GM12878 (cell line): ENCODE data around the gene RAD51B. TPM values are rescaled to one million over a fixed set of nuclear protein-coding genes. Genes with fewer than 3 reads are reported as not detected.

Experiments
- ATAC-seq: fragments of 200-7000 bp; cut with Tn5 transposase; 3 replicates; pipeline ENCODE4 v1.9.1; 2020; ENCODE audit warnings: mild to moderate bottlenecking, moderate library complexity
- BruUV-seq: library from RNA; stranded (reverse); fragments of 400-500 nt; replicated peaks from 2 replicates; lab custom pipeline; 2021; lab: Mats Ljungman, UMichigan
- CTCF ChIA-PET: fragments of 300-600 bp; sonication (Branson Sonifier 250); formaldehyde crosslinking; extraction: SDS; loops from one replicate; lab custom pipeline; 2021; ENCODE audit warnings: inconsistent platforms; lab: Yijun Ruan, JAX
- POLR2A ChIA-PET: fragments of 350-600 bp; formaldehyde crosslinking; extraction: SDS; loops from one replicate; lab custom pipeline; 2021; ENCODE audit warnings: inconsistent platforms; lab: Charles Lee
- RAD21 ChIA-PET: fragments of 300-600 bp; sonication (Branson Sonifier 250); formaldehyde crosslinking; loops from one replicate; lab custom pipeline; 2023; ENCODE audit warnings: antibody characterized with exemption; ENCODE audit not compliant: unreplicated experiment; lab: Charles Lee
- SMC1A ChIA-PET: fragments of 300-600 bp; sonication (Branson Sonifier 250); formaldehyde crosslinking; loops from one replicate; lab custom pipeline; 2023; ENCODE audit not compliant: unreplicated experiment, uncharacterized antibody; lab: Charles Lee
- DNase-seq: peaks from one replicate; pipeline ENCODE4 v3.0.0-alpha.2; 2011; ENCODE audit warnings: low read depth, low spot score
- FAIRE-seq: peaks from 3 replicates; lab custom pipeline; 2011; peaks lifted over from hg19 to GRCh38; lab: Jason Lieb, UNC
- H2AFZ ChIP-seq: 2 replicates; pipeline ENCODE4 v1.6.0; 2011; ENCODE audit warnings: low read depth, low read length, control low read depth; ENCODE audit not compliant: control insufficient read depth
- H3K27ac ChIP-seq: 2 replicates; pipeline ENCODE4 v1.5.1; 2011; ENCODE audit warnings: control low read depth; ENCODE audit not compliant: control insufficient read depth, insufficient read depth
- H3K27me3 ChIP-seq, 2 experiments: replicated peaks in 1 of 2; 2 replicates each; pipeline versions ENCODE4 v1.6.0 to v1.6.1; 2011; ENCODE audit warnings: low read length in 1 of 2; ENCODE audit not compliant: control insufficient read depth in 2 of 2, insufficient read depth in 2 of 2
- H3K36me3 ChIP-seq, 2 experiments: 2 replicates each; pipeline ENCODE4 v1.5.1; 2011; ENCODE audit warnings: low read length in 1 of 2; ENCODE audit not compliant: control insufficient read depth in 2 of 2, insufficient read depth in 2 of 2
- H3K4me1 ChIP-seq: 2 replicates; pipeline ENCODE4 v1.6.1; 2011; ENCODE audit warnings: mild to moderate bottlenecking, low read length, moderate library complexity, mixed read lengths; ENCODE audit not compliant: control insufficient read depth, insufficient read depth
- H3K4me2 ChIP-seq: 2 replicates; pipeline ENCODE4 v1.6.0; 2011; ENCODE audit warnings: control low read depth; ENCODE audit not compliant: control insufficient read depth, insufficient read depth
- H3K4me3 ChIP-seq: fragments of 200-600 bp; sonication (generic); 2 replicates; pipeline ENCODE4 v1.5.1; 2016
- H3K79me2 ChIP-seq: 2 replicates; pipeline ENCODE4 v1.6.0; 2011; ENCODE audit warnings: low read length; ENCODE audit not compliant: control insufficient read depth, insufficient read depth
- H3K9ac ChIP-seq: 2 replicates; pipeline ENCODE4 v1.8.0; 2011; ENCODE audit warnings: low read length, control low read depth, mixed read lengths; ENCODE audit not compliant: control insufficient read depth, insufficient read depth
- H3K9me3 ChIP-seq: replicated peaks from 3 replicates; pipeline ENCODE4 v1.5.1; 2011; ENCODE audit warnings: mild to moderate bottlenecking, low read length; ENCODE audit not compliant: control insufficient read depth, insufficient read depth
- H4K20me1 ChIP-seq: 2 replicates; pipeline ENCODE4 v1.6.0; 2011; ENCODE audit not compliant: control insufficient read depth, insufficient read depth
- BACH1 ChIP-seq: fragments of 450-650 bp; IDR thresholded peaks from 2 replicates; pipeline ENCODE4 v1.6.1; 2017; ENCODE audit warnings: mild to moderate bottlenecking, borderline replicate concordance
- BHLHE40 ChIP-seq, 2 experiments: fragments of 450-650 bp in 1 of 2; IDR thresholded peaks; 2 replicates each; pipeline ENCODE4 v1.6.1; 2011 to 2017; ENCODE audit warnings: low read depth in 2 of 2, borderline replicate concordance in 1 of 2, improper control_type of control experiment in 1 of 2, low read length in 1 of 2, mild to moderate bottlenecking in 1 of 2
- DPF2 ChIP-seq: fragments of 450-650 bp; IDR thresholded peaks from 2 replicates; pipeline ENCODE4 v1.6.1; 2017; ENCODE audit warnings: mild to moderate bottlenecking
- EGR1 ChIP-seq, 2 experiments: IDR thresholded peaks; 1 replicate in 1 of 2; 2 replicates in 1 of 2; pipeline ENCODE4 v1.6.1; 2011 to 2012; ENCODE audit warnings: low read depth in 2 of 2, low read length in 2 of 2, borderline replicate concordance in 1 of 2, mild to moderate bottlenecking in 1 of 2, moderate library complexity in 1 of 2
- ETV6 ChIP-seq, 2 experiments: fragments of 450-650 bp in 1 of 2; IDR thresholded peaks in 1 of 2; conservative IDR thresholded peaks in 1 of 2; 2 replicates each; pipeline ENCODE4 v1.6.1; 2014; ENCODE audit warnings: antibody characterized with exemption in 1 of 2, borderline replicate concordance in 1 of 2, low read depth in 1 of 2, mild to moderate bottlenecking in 1 of 2, moderate library complexity in 1 of 2
- FOXM1 ChIP-seq: IDR thresholded peaks from 2 replicates; pipeline ENCODE4 v1.6.1; 2012; ENCODE audit warnings: low read depth, mild to moderate bottlenecking, inconsistent platforms, low read length, moderate library complexity
- IKZF2 ChIP-seq, 2 experiments: fragments of 450-650 bp; IDR thresholded peaks; 2 replicates each; pipeline ENCODE4 v1.6.1; 2017; ENCODE audit warnings: mild to moderate bottlenecking in 2 of 2, moderate library complexity in 2 of 2
- MEF2B ChIP-seq: fragments of 450-650 bp; IDR thresholded peaks from 2 replicates; pipeline ENCODE4 v1.6.1; 2018; ENCODE audit warnings: mild to moderate bottlenecking, moderate library complexity; ENCODE audit not compliant: partially characterized antibody, poor library complexity, severe bottlenecking
- MTA3 ChIP-seq: IDR thresholded peaks from 2 replicates; pipeline ENCODE4 v1.6.1; 2012; ENCODE audit warnings: low read length, inconsistent platforms, borderline replicate concordance
- MYB ChIP-seq: fragments of 150-350 bp; IDR thresholded peaks from 2 replicates; pipeline ENCODE4 v1.6.1; 2014; ENCODE audit warnings: mild to moderate bottlenecking, low read depth, low read length, borderline replicate concordance
- NFIC ChIP-seq: IDR thresholded peaks from 2 replicates; pipeline ENCODE4 v1.6.1; 2012; ENCODE audit warnings: low read depth, mild to moderate bottlenecking, inconsistent platforms, low read length, moderate library complexity
- NFYB ChIP-seq: IDR thresholded peaks from 2 replicates; pipeline ENCODE4 v1.6.1; 2011; ENCODE audit warnings: low read depth, mild to moderate bottlenecking, low read length, improper control_type of control experiment, moderate library complexity; ENCODE audit not compliant: insufficient read depth
- NR2C1 ChIP-seq: fragments of 450-650 bp; IDR thresholded peaks from 2 replicates; pipeline ENCODE4 v1.6.1; 2017; ENCODE audit warnings: antibody characterized with exemption, mild to moderate bottlenecking, moderate library complexity
- NR2F1 ChIP-seq: fragments of 450-650 bp; conservative IDR thresholded peaks from 2 replicates; pipeline ENCODE4 v1.6.1; 2017; ENCODE audit warnings: mild to moderate bottlenecking
- RAD21 ChIP-seq: IDR thresholded peaks from 2 replicates; pipeline ENCODE4 v1.6.1; 2011; ENCODE audit warnings: mild to moderate bottlenecking, low read depth, low read length, moderate library complexity; ENCODE audit not compliant: insufficient read depth
- SMAD5 ChIP-seq: IDR thresholded peaks from 2 replicates; pipeline ENCODE4 v1.6.1; 2016; ENCODE audit warnings: antibody characterized with exemption, low read depth
- SP1 ChIP-seq: IDR thresholded peaks from one replicate; pipeline ENCODE4 v1.6.1; 2011; ENCODE audit warnings: low read depth, low read length
- STAT3 ChIP-seq: IDR thresholded peaks from 2 replicates; pipeline ENCODE4 v1.6.1; 2011; ENCODE audit warnings: low read depth, low read length, improper control_type of control experiment
- WGBS: methylation state at CpG from one replicate; pipeline ENCODE4 v1.1.6; 2016; ENCODE audit warnings: low lambda C conversion rate; ENCODE audit not compliant: insufficient replicate concordance, insufficient coverage; ENCODE audit errors: missing lambda C conversion rate; 5-methylcytosine and 5-hydroxymethylcytosine counted together
- in situ Hi-C: fragments of 300-500 bp; cut with MboI; formaldehyde crosslinking; loops from 9 replicates; pipeline ENCODE4 v1.14.3; 2018; ENCODE audit warnings: mixed read lengths
- intact Hi-C: fragments of 100-400 bp; cut with micrococcal nuclease; formaldehyde crosslinking; loops from one replicate; pipeline ENCODE4 v1.14.2; 2022; ENCODE audit not compliant: unreplicated experiment
- polyA plus RNA-seq, 11 experiments: library from polyadenylated mRNA; depleted of rRNA in 4 of 11; unstranded in 6 of 11; stranded (reverse) in 5 of 11; fragments of >200 nt; fragmentation: Nextera tagmentation in 4 of 11; fragmentation: Illumina TruSeq in 1 of 11; extraction: Ambion mirVana in 4 of 11; extraction: Trizol in 1 of 11; gene quantifications; 1 replicate in 1 of 11; 2 replicates in 10 of 11; pipeline versions ENCODE4 v1.2.1 to v1.2.3, GENCODE V29; 2011 to 2016; ENCODE audit warnings: inconsistent platforms in 2 of 11, missing spikeins in 2 of 11, low read depth in 1 of 11
- total RNA-seq, 4 experiments: library from RNA; depleted of rRNA in 3 of 4; stranded (reverse); fragments of >200 nt in 3 of 4; fragmentation: Illumina TruSeq in 1 of 4; extraction: Trizol in 1 of 4; gene quantifications; 2 replicates each; pipeline versions ENCODE4 v1.2.1 to v1.2.3, GENCODE V29; 2013 to 2021
- TF ChIP-seq, protein P1 (sequence below): fragments of 450-650 bp; IDR thresholded peaks from 2 replicates; pipeline ENCODE4 v1.6.1; 2016; ENCODE audit warnings: mild to moderate bottlenecking
- TF ChIP-seq, protein P2 (sequence below): fragments of 450-650 bp; IDR thresholded peaks from 2 replicates; pipeline ENCODE4 v1.6.1; 2018; ENCODE audit warnings: mild to moderate bottlenecking, low read depth, moderate library complexity; ENCODE audit not compliant: partially characterized antibody

The RAD51B gene
- total and polyA plus RNA-seq, 10 of the 15 experiments (the other 5 are each of a cell fraction or from before 2014, with no cell fraction given): 9.8 to 26.8 (median 21.3) TPM

DNA sequence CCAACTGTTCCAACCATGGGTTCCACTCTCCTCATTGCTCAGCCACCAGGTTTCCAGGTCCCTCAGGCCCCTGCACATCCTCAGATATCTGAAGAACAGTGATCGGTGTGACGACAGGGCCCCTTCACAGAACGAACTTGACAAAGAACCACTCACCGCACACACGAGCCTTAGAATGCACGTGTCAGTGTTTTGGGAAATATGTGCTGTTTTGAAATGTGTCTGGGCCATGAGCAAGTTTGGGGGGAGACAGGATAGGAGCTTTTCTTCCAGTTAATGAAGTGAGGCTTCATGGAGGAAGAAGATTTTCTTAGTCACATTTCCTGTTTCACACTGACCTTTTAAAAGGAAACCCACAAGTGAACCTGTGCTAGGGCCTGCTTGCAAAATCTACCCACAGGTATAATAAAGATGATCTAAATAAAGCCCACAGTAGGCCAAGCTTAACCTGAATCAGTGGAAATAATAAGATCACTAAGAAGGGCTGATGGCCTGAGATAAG lies 914.7 kb downstream of the RAD51B start:
- Histone ChIP-seq H4K20me1 (no peaks in the 10 kb centered on the region), H3K36me3 (no peaks in the 10 kb centered on the region), H3K27ac (no peak overlapping the region), H3K79me2 (no peaks in the 10 kb centered on the region), H3K4me3 (no peak overlapping the region), H3K4me2 (0 out of 2 replicates have a peak overlapping the region, but pooled peaks have one; percentile 1), H3K4me1 (peaks cover 15% of the 10 kb centered on the region), H3K27me3 (no peaks in the 10 kb centered on the region), H2AFZ (peak overlapping the region; percentile 0; the same call in 1 of the 2 replicates), H3K9me3 (no peaks in the 10 kb centered on the region; the same call in 2 of the 3 replicates), H3K9ac (no peak overlapping the region)
- peak; percentile 48 for DNase-seq
- ATAC-seq: peak; percentile 43
- ChIA-PET CTCF (interaction anchor here (0.5 to 1.3 kb wide), 2 partner anchors 56 to 287 kb away, joined by 3 to 4 read pairs; no protein-coding TSS in a partner anchor), RAD21 (interaction anchor here (0.9 to 3.1 kb wide), 6 partner anchors 14 to 487 kb away, joined by 3 to 12 read pairs (median 5); no protein-coding TSS in a partner anchor), POLR2A (interaction anchor here (1.0 to 1.8 kb wide), 5 partner anchors 16 to 228 kb away, joined by 3 to 5 read pairs (median 4); no protein-coding TSS in a partner anchor), SMC1A (interaction anchor here (0.8 to 2.4 kb wide), 10 partner anchors 9 to 332 kb away, joined by 3 to 9 read pairs (median 5); no protein-coding TSS in a partner anchor)
- in situ Hi-C loops (no loop called here), intact Hi-C loops (loop anchor here (5.0 kb wide), 2 partner anchors 37 to 53 kb away; no protein-coding TSS in a partner anchor)
- BruUV-seq: no TSS peak
- 38% methylated on average over 6 of the region's 6 CpGs for WGBS
- peak; percentile 61 for FAIRE-seq
- TF ChIP-seq RAD21: no peak
- TF ChIP-seq, protein P1, sequence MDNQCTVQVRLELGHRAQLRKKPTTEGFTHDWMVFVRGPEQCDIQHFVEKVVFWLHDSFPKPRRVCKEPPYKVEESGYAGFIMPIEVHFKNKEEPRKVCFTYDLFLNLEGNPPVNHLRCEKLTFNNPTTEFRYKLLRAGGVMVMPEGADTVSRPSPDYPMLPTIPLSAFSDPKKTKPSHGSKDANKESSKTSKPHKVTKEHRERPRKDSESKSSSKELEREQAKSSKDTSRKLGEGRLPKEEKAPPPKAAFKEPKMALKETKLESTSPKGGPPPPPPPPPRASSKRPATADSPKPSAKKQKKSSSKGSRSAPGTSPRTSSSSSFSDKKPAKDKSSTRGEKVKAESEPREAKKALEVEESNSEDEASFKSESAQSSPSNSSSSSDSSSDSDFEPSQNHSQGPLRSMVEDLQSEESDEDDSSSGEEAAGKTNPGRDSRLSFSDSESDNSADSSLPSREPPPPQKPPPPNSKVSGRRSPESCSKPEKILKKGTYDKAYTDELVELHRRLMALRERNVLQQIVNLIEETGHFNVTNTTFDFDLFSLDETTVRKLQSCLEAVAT: peak; percentile 74
- TF ChIP-seq NR2C1: no peak
- peak; percentile 26 to 54; a peak in 2 of 4 replicates for TF ChIP-seq BHLHE40 (IDR thresholded peaks at IDR 0.05; ENCODE audit: borderline replicate concordance in 1 of 2, low read depth in 2 of 2, low read length in 1 of 2)
- TF ChIP-seq SMAD5: no peak
- peak; percentile 47; the same call in 1 of the 2 replicates for TF ChIP-seq NFIC
- no peak for TF ChIP-seq BACH1
- no peak for TF ChIP-seq NFYB
- peak; percentile 36 for TF ChIP-seq MEF2B
- TF ChIP-seq ETV6 (conservative IDR thresholded peaks at IDR 0.05 in 1 of 2, IDR thresholded peaks at IDR 0.05 in 1 of 2; ENCODE audit: borderline replicate concordance in 1 of 2, low read depth in 1 of 2): peak in 1 of 2 experiments; percentile 91; a peak in 1 of 4 replicates
- no peak for TF ChIP-seq MTA3
- TF ChIP-seq FOXM1: no peak
- 0 out of 2 replicates have a peak, but pooled peaks have one; percentile 18 for TF ChIP-seq NR2F1
- TF ChIP-seq, protein P2, sequence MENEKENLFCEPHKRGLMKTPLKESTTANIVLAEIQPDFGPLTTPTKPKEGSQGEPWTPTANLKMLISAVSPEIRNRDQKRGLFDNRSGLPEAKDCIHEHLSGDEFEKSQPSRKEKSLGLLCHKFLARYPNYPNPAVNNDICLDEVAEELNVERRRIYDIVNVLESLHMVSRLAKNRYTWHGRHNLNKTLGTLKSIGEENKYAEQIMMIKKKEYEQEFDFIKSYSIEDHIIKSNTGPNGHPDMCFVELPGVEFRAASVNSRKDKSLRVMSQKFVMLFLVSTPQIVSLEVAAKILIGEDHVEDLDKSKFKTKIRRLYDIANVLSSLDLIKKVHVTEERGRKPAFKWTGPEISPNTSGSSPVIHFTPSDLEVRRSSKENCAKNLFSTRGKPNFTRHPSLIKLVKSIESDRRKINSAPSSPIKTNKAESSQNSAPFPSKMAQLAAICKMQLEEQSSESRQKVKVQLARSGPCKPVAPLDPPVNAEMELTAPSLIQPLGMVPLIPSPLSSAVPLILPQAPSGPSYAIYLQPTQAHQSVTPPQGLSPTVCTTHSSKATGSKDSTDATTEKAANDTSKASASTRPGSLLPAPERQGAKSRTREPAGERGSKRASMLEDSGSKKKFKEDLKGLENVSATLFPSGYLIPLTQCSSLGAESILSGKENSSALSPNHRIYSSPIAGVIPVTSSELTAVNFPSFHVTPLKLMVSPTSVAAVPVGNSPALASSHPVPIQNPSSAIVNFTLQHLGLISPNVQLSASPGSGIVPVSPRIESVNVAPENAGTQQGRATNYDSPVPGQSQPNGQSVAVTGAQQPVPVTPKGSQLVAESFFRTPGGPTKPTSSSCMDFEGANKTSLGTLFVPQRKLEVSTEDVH: no peak
- 0 out of 4 replicates have a peak, but pooled peaks of 1 of the 2 experiments have one; percentile 32 for TF ChIP-seq IKZF2 (IDR thresholded peaks at IDR 0.05)
- TF ChIP-seq SP1: no peak
- TF ChIP-seq DPF2: no peak
- no peak for TF ChIP-seq MYB
- TF ChIP-seq EGR1 (IDR thresholded peaks at IDR 0.05; ENCODE audit: borderline replicate concordance in 1 of 2, low read depth in 2 of 2, low read length in 2 of 2): 0 out of 3 replicates have a peak, but pooled peaks of 1 of the 2 experiments have one; percentile 4
- no peak for TF ChIP-seq STAT3
